HCT116 (cell line): Measurements from ENCODE around the gene SLC17A8. TPM values are rescaled to one million over a fixed set of nuclear protein-coding genes. Genes with fewer than 3 reads are reported as not detected.
"Not testable (repeated sequence)": the region's sequence is repeated elsewhere in the genome, so short reads cannot be mapped to it uniquely, and the experiment has no call there.

Source experiments
- ATAC-seq: fragments of 200-7000 bp; cut with Tn5 transposase; 2 replicates; pipeline ENCODE4 v1.9.1; 2020; ENCODE audit warnings: mild to moderate bottlenecking, moderate library complexity
- Bru-seq: library from RNA; stranded (reverse); fragments of 400-500 nt; gene quantifications from one replicate; lab custom pipeline; 2021; lab: Mats Ljungman, UMichigan
- BruChase-seq, 2 experiments: library from RNA; stranded (reverse); fragments of 400-500 nt; gene quantifications; one replicate each; lab custom pipeline; 2021; lab: Mats Ljungman, UMichigan
- BruUV-seq: library from RNA; stranded (reverse); fragments of 400-500 nt; replicated peaks from 2 replicates; lab custom pipeline; 2021; lab: Mats Ljungman, UMichigan
- CTCF ChIA-PET: fragments of 300-600 bp; sonication (Branson Sonifier 250); formaldehyde crosslinking; loops from one replicate; lab custom pipeline; 2021; ENCODE audit warnings: antibody characterized with exemption; lab: Charles Lee
- POLR2A ChIA-PET: fragments of 300-600, 350-600 bp; sonication (Branson Sonifier 250); formaldehyde crosslinking; loops from one replicate; lab custom pipeline; 2021; ENCODE audit warnings: antibody characterized with exemption; lab: Charles Lee
- RAD21 ChIA-PET, 2 experiments: fragments of 300-600 bp; sonication (Branson Sonifier 250); formaldehyde crosslinking; loops; one replicate each; lab custom pipeline; 2023; ENCODE audit warnings: low total read pairs in 2 of 2; ENCODE audit not compliant: uncharacterized antibody in 2 of 2, unreplicated experiment in 2 of 2, low non-redundant PET in 1 of 2; lab: Charles Lee
- DNase-seq: peaks from one replicate; pipeline ENCODE4 v3.0.0-alpha.2; 2010; ENCODE audit warnings: low read depth, low spot score
- H2AFZ ChIP-seq: fragments of 200-600 bp; shearing (Covaris generic), sonication (generic); 2 replicates; pipeline ENCODE4 v1.6.1; 2017; ENCODE audit warnings: low read depth, mixed run types, mixed read lengths, antibody characterized with exemption, low read length; ENCODE audit not compliant: poor library complexity, severe bottlenecking
- H3K27ac ChIP-seq: 2 replicates; pipeline ENCODE4 v1.5.1; 2012; ENCODE audit warnings: low read depth, low read length
- H3K27me3 ChIP-seq: fragments of 200-600 bp; sonication (generic); 2 replicates; pipeline ENCODE4 v1.6.1; 2016; ENCODE audit warnings: mixed run types, low read length, mixed read lengths; ENCODE audit not compliant: insufficient read depth
- H3K36me3 ChIP-seq, 2 experiments: fragments of 200-500 bp in 1 of 2; fragments of 200-600 bp in 1 of 2; sonication (Bioruptor generic) in 1 of 2; sonication (generic) in 1 of 2; 2 replicates each; pipeline versions ENCODE4 v1.5.1 to v1.6.1; 2014 to 2016; ENCODE audit warnings: low read length in 2 of 2, inconsistent platforms in 1 of 2, mixed read lengths in 1 of 2, mixed run types in 1 of 2; ENCODE audit not compliant: insufficient read depth in 2 of 2, control insufficient read depth in 1 of 2
- H3K4me1 ChIP-seq, 2 experiments: fragments of 200-600 bp in 1 of 2; sonication (generic) in 1 of 2; 2 replicates each; pipeline versions ENCODE4 v1.5.1 to v1.6.1; 2012 to 2017; ENCODE audit warnings: low read length in 2 of 2, inconsistent platforms in 1 of 2, mild to moderate bottlenecking in 1 of 2, mixed read lengths in 1 of 2, mixed run types in 1 of 2, moderate library complexity in 1 of 2; ENCODE audit not compliant: insufficient read depth in 2 of 2, control insufficient read depth in 1 of 2
- H3K4me2 ChIP-seq: fragments of 200-600 bp; sonication (generic); 2 replicates; pipeline ENCODE4 v1.6.1; 2017; ENCODE audit warnings: mixed run types, low read length, mixed read lengths
- H3K4me3 ChIP-seq, 2 experiments: fragments of 200-600 bp in 1 of 2; sonication (generic) in 1 of 2; replicated peaks in 1 of 2; 2 replicates each; pipeline ENCODE4 v1.5.1; 2011 to 2016; ENCODE audit warnings: low read length in 2 of 2, control low read depth in 1 of 2, low read depth in 1 of 2, mild to moderate bottlenecking in 1 of 2, mixed read lengths in 1 of 2, mixed run types in 1 of 2
- H3K79me2 ChIP-seq: fragments of 200-600 bp; sonication (generic); 2 replicates; pipeline ENCODE4 v1.6.1; 2017; ENCODE audit warnings: mild to moderate bottlenecking, mixed run types, low read length, moderate library complexity, mixed read lengths; ENCODE audit not compliant: insufficient read depth
- H3K9ac ChIP-seq: fragments of 200-600 bp; sonication (generic); 2 replicates; pipeline ENCODE4 v1.6.1; 2016; ENCODE audit warnings: low read length, mixed read lengths
- H3K9me2 ChIP-seq: fragments of 200-600 bp; sonication (generic), shearing (Covaris generic); 2 replicates; pipeline ENCODE4 v1.6.1; 2017; ENCODE audit warnings: mixed run types, mild to moderate bottlenecking, moderate library complexity; ENCODE audit not compliant: insufficient read depth
- H3K9me3 ChIP-seq, 2 experiments: fragments of 200-500 bp in 1 of 2; fragments of 200-600 bp in 1 of 2; sonication (Bioruptor generic) in 1 of 2; sonication (generic) in 1 of 2; 2 replicates each; pipeline ENCODE4 v1.6.1; 2014 to 2017; ENCODE audit warnings: low read length in 2 of 2, mixed read lengths in 2 of 2, inconsistent platforms in 1 of 2, low read depth in 1 of 2, mild to moderate bottlenecking in 1 of 2, mixed run types in 1 of 2, moderate library complexity in 1 of 2; ENCODE audit not compliant: control insufficient read depth in 1 of 2, insufficient read depth in 1 of 2
- H4K20me1 ChIP-seq: fragments of 200-600 bp; sonication (generic), shearing (Covaris generic); 2 replicates; pipeline ENCODE4 v1.6.1; 2017; ENCODE audit warnings: mixed run types, mild to moderate bottlenecking, moderate library complexity; ENCODE audit not compliant: insufficient read depth
- CBX3 ChIP-seq: IDR thresholded peaks from 2 replicates; pipeline ENCODE4 v1.6.1; 2012; ENCODE audit warnings: low read depth
- ELF1 ChIP-seq: IDR thresholded peaks from 2 replicates; pipeline ENCODE4 v1.6.1; 2012; ENCODE audit warnings: low read depth, borderline replicate concordance
- EZH2 ChIP-seq: fragments of 200-600 bp; sonication (generic); IDR thresholded peaks from 2 replicates; pipeline ENCODE4 v1.6.1; 2017; ENCODE audit warnings: antibody characterized with exemption, mixed run types
- FOSL1 ChIP-seq: IDR thresholded peaks from 2 replicates; pipeline ENCODE4 v1.6.1; 2012; ENCODE audit warnings: low read depth
- POLR2A ChIP-seq: IDR thresholded peaks from 2 replicates; pipeline ENCODE4 v1.7.0; 2011; ENCODE audit warnings: borderline replicate concordance; ENCODE audit not compliant: insufficient read depth, insufficient read length; ENCODE audit errors: extremely low read depth
- POLR2AphosphoS5 ChIP-seq: IDR thresholded peaks from 2 replicates; pipeline ENCODE4 v1.6.1; 2011; ENCODE audit warnings: mild to moderate bottlenecking, low read depth, low read length, moderate library complexity
- RAD21 ChIP-seq: IDR thresholded peaks from 2 replicates; pipeline ENCODE4 v1.6.1; 2012; ENCODE audit warnings: low read depth, mild to moderate bottlenecking
- SRF ChIP-seq: IDR thresholded peaks from 2 replicates; pipeline ENCODE4 v1.6.1; 2012; ENCODE audit warnings: low read depth
- TCF7L2 ChIP-seq: IDR thresholded peaks from 2 replicates; pipeline ENCODE4 v1.7.0; 2011; ENCODE audit warnings: borderline replicate concordance, inconsistent platforms; ENCODE audit not compliant: insufficient read depth, insufficient read length; ENCODE audit errors: extremely low read depth
- YY1 ChIP-seq: IDR thresholded peaks from 2 replicates; pipeline ENCODE4 v1.6.1; 2011; ENCODE audit warnings: low read length, low read depth, moderate library complexity, mild to moderate bottlenecking; ENCODE audit not compliant: insufficient replicate concordance; ENCODE audit errors: extremely low read depth
- ZNF274 ChIP-seq: fragments of 200-500 bp; sonication (Bioruptor generic); IDR thresholded peaks from 2 replicates; pipeline ENCODE4 v1.6.1; 2014; ENCODE audit warnings: mild to moderate bottlenecking, low read depth, low read length, inconsistent platforms
- intact Hi-C: fragments of 100-400 bp; cut with micrococcal nuclease; formaldehyde crosslinking; loops from 2 replicates; pipeline ENCODE4 v1.10.0; 2022
- long read RNA-seq: library from polyadenylated mRNA; unstranded; transcript quantifications from one replicate; pipeline ENCODE4 v2.0.0, GENCODE V29; 2021; ENCODE audit not compliant: unreplicated experiment
- polyA plus RNA-seq: library from polyadenylated mRNA; unstranded; fragments of >200 nt; gene quantifications from 2 replicates; pipeline ENCODE4 v1.2.1, GENCODE V29; 2012; ENCODE audit warnings: missing spikeins
- total RNA-seq: library from RNA; stranded (reverse); gene quantifications from one replicate; pipeline ENCODE4 v1.2.1, GENCODE V29; 2021; ENCODE audit not compliant: unreplicated experiment
- TF ChIP-seq, protein P1 (sequence below): IDR thresholded peaks from 2 replicates; pipeline ENCODE4 v1.6.1; 2011; ENCODE audit warnings: mild to moderate bottlenecking, low read length, moderate library complexity; ENCODE audit not compliant: insufficient replicate concordance; ENCODE audit errors: extremely low read depth
- TF ChIP-seq, protein P2 (sequence below): IDR thresholded peaks from 2 replicates; pipeline ENCODE4 v1.6.1; 2012
- TF ChIP-seq, protein P3 (sequence below), 3 experiments: fragments of 200-600 bp in 1 of 3; sonication (generic) in 1 of 3; IDR thresholded peaks in 2 of 3; conservative IDR thresholded peaks in 1 of 3; 2 replicates each; pipeline ENCODE4 v1.5.1; 2012 to 2017; ENCODE audit warnings: low read depth in 2 of 3, low read length in 2 of 3, antibody characterized with exemption in 1 of 3, borderline replicate concordance in 1 of 3, control low read depth in 1 of 3, mild to moderate bottlenecking in 1 of 3, mixed read lengths in 1 of 3, mixed run types in 1 of 3, moderate library complexity in 1 of 3; ENCODE audit not compliant: insufficient read depth in 1 of 3

SLC17A8 gene
- not detected for total RNA-seq
- polyA plus RNA-seq, result not detected in 2 replicates
- percentile 4 among the genes with signal in this experiment for Bru-seq, nascent RNA
- BruChase-seq, experiment 1, labeled RNA remaining after a 6-hour chase, result percentile 37 among the genes with signal in this experiment
- BruChase-seq, experiment 2, labeled RNA remaining after a 2-hour chase, result percentile 15 among the genes with signal in this experiment
- long read RNA-seq, result 0 reads

DNA sequence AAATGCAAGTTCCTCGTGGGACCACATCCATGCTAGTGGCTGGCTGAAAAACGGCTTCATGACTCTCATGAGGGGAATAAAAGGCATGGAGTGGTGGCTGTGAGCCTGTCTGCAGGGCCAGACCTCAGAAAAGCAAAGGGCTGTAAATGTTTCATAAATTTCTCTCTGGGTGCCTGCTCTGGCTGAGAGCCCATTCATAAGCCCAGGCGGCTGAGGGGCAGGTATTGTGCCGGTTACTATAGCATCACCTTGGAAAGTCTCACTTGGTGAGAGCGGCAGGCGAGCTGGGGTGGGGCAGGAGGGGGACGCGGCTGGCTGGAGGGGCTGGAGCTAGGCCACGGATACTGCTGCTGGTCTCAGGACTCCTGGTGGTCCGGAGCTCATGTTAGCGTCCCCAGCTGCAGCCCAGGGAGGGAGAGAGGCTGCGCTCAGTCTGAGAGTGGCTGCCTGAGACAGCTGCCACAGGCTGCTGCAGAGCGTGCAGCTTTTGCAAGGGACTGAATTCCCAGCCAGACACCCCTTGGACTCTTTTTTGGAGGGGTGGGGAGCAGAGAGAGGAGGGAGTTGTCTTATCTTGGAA, at the start of gene SLC17A8:
Gene SLC17A8, plus strand, starts transcription at position 431 of the 580 bp plus-strand sequence. CDS start 318 bp downstream, outside the sequence.
- no peak for TF ChIP-seq CBX3
- no peak for TF ChIP-seq RAD21
- no peak for TF ChIP-seq SRF
- TF ChIP-seq TCF7L2, result no peak
- TF ChIP-seq, protein P1, sequence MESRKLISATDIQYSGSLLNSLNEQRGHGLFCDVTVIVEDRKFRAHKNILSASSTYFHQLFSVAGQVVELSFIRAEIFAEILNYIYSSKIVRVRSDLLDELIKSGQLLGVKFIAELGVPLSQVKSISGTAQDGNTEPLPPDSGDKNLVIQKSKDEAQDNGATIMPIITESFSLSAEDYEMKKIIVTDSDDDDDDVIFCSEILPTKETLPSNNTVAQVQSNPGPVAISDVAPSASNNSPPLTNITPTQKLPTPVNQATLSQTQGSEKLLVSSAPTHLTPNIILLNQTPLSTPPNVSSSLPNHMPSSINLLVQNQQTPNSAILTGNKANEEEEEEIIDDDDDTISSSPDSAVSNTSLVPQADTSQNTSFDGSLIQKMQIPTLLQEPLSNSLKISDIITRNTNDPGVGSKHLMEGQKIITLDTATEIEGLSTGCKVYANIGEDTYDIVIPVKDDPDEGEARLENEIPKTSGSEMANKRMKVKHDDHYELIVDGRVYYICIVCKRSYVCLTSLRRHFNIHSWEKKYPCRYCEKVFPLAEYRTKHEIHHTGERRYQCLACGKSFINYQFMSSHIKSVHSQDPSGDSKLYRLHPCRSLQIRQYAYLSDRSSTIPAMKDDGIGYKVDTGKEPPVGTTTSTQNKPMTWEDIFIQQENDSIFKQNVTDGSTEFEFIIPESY, result no peak
- TF ChIP-seq ELF1, result no peak
- TF ChIP-seq, protein P2, sequence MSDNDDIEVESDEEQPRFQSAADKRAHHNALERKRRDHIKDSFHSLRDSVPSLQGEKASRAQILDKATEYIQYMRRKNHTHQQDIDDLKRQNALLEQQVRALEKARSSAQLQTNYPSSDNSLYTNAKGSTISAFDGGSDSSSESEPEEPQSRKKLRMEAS, result no peak
- no peak for TF ChIP-seq EZH2
- TF ChIP-seq YY1, result no peak
- no peak for TF ChIP-seq POLR2AphosphoS5
- TF ChIP-seq FOSL1, result no peak
- TF ChIP-seq POLR2A, result no peak
- TF ChIP-seq ZNF274, result no peak
- TF ChIP-seq, protein P3, sequence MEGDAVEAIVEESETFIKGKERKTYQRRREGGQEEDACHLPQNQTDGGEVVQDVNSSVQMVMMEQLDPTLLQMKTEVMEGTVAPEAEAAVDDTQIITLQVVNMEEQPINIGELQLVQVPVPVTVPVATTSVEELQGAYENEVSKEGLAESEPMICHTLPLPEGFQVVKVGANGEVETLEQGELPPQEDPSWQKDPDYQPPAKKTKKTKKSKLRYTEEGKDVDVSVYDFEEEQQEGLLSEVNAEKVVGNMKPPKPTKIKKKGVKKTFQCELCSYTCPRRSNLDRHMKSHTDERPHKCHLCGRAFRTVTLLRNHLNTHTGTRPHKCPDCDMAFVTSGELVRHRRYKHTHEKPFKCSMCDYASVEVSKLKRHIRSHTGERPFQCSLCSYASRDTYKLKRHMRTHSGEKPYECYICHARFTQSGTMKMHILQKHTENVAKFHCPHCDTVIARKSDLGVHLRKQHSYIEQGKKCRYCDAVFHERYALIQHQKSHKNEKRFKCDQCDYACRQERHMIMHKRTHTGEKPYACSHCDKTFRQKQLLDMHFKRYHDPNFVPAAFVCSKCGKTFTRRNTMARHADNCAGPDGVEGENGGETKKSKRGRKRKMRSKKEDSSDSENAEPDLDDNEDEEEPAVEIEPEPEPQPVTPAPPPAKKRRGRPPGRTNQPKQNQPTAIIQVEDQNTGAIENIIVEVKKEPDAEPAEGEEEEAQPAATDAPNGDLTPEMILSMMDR (IDR thresholded peaks at IDR 0.05 in 2 of 3, conservative IDR thresholded peaks at IDR 0.05 in 1 of 3; ENCODE audit: borderline replicate concordance in 1 of 3, insufficient read depth in 1 of 3, low read depth in 2 of 3, low read length in 2 of 3), result no peak

DNA sequence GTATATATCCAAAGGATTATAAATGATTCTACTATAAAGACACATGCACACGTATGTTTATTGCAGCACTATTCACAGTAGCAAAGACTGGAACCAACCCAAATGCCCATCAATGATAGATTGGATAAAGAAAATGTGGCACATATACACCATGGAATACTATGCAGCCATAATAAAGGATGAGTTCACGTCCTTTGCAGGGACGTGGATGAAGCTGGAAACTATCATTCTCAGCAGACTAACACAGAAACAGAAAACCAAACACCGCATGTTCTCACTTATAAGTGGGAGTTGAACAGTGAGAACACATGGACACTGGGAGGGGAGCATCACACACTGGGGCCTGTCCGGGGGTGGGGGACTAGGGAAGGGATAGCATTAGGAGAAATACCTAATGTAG, 48.7 kb upstream of the SLC17A8 start:
- H3K27ac ChIP-seq, H4K20me1 ChIP-seq, H3K79me2 ChIP-seq, H3K36me3 ChIP-seq, ATAC-seq, DNase-seq, H3K9me3 ChIP-seq, H3K9me2 ChIP-seq, H3K4me2 ChIP-seq, POLR2A ChIA-PET, intact Hi-C loops, H3K9ac ChIP-seq, H3K27me3 ChIP-seq, H2AFZ ChIP-seq, RAD21 ChIA-PET, H3K4me1 ChIP-seq, BruUV-seq, H3K4me3 ChIP-seq, CTCF ChIA-PET: not testable (repeated sequence)

More for the DNA sequence above, at the start of gene SLC17A8:
- Histone ChIP-seq H4K20me1 (no peaks in the 10 kb centered on the region), H3K27ac (no peak within 1 kb of the TSS), H3K4me3 (no peak within 1 kb of the TSS), H3K4me1 (no peaks in the 10 kb centered on the region), H3K9me2 (no peaks in the 10 kb centered on the region), H3K9ac (no peak within 1 kb of the TSS), H2AFZ (no peak within 1 kb of the TSS), H3K27me3 (peaks cover 11% of the 10 kb centered on the region; the same call in 1 of the 2 replicates), H3K36me3 (no peaks in the 10 kb centered on the region), H3K79me2 (no peaks in the 10 kb centered on the region), H3K9me3 (no peaks in the 10 kb centered on the region), H3K4me2 (no peak within 1 kb of the TSS)
- ChIA-PET POLR2A (no interaction called here), RAD21 (no interaction called here), CTCF (interaction anchor here (1.5 kb wide), 1 partner anchor 9 kb away, joined by 4 read pairs; no protein-coding TSS in a partner anchor)
- DNase-seq (no peak), ATAC-seq (no peak)
- no TSS peak for BruUV-seq
- intact Hi-C loops, result no loop called here
